Neutrophil (primary cell): ENCODE measurements around the gene PNRC2.
"Not testable (repeated sequence)": the region's sequence is repeated elsewhere in the genome, so short reads cannot be mapped to it uniquely, and the experiment has no call there.

Experiments
- H3K27ac ChIP-seq: fragments of 200-600 bp; sonication (generic); 2 replicates; pipeline ENCODE4 v1.5.1; 2016; ENCODE audit warnings: mild to moderate bottlenecking, moderate library complexity
- H3K27me3 ChIP-seq: fragments of 200-600 bp; sonication (generic); 2 replicates; pipeline ENCODE4 v1.6.0; 2016; ENCODE audit warnings: mild to moderate bottlenecking
- H3K36me3 ChIP-seq: fragments of 200-600 bp; sonication (generic); 2 replicates; pipeline ENCODE4 v1.5.1; 2017
- H3K4me1 ChIP-seq, 2 experiments: fragments of 200-600 bp in 1 of 2; sonication (generic) in 1 of 2; 1 replicate in 1 of 2; 2 replicates in 1 of 2; pipeline versions ENCODE4 v1.5.1 to v1.6.1; 2013 to 2016; ENCODE audit warnings: low read depth in 1 of 2, low read length in 1 of 2, mild to moderate bottlenecking in 1 of 2, moderate library complexity in 1 of 2; ENCODE audit not compliant: control insufficient read depth in 1 of 2, insufficient read depth in 1 of 2
- H3K4me3 ChIP-seq, 2 experiments: fragments of 200-600 bp in 1 of 2; sonication (generic) in 1 of 2; 1 replicate in 1 of 2; 2 replicates in 1 of 2; pipeline ENCODE4 v1.5.1; 2013 to 2016; ENCODE audit warnings: low read depth in 1 of 2, low read length in 1 of 2, mild to moderate bottlenecking in 1 of 2, moderate library complexity in 1 of 2
- H3K9me3 ChIP-seq: fragments of 200-600 bp; sonication (generic); 2 replicates; pipeline ENCODE4 v1.5.1; 2016
- CTCF ChIP-seq: fragments of 200-600 bp; sonication (generic); IDR thresholded peaks from 2 replicates; pipeline ENCODE4 v1.5.1; 2016; ENCODE audit warnings: antibody characterized with exemption

PNRC2 gene

GRCh38 chr1:23989263-23989662 lies 29.6 kb downstream of the PNRC2 start:
- Histone ChIP-seq H3K9me3 (no peaks in the 10 kb centered on the region), H3K27ac (no peak overlapping the region), H3K4me1 (no peaks in the 10 kb centered on the region), H3K4me3 (no peak overlapping the region), H3K27me3 (no peaks in the 10 kb centered on the region), H3K36me3 (no peaks in the 10 kb centered on the region)
- TF ChIP-seq CTCF, result no peak

GRCh38 chr1:23992011-23992410 lies 32.4 kb downstream of the PNRC2 start:
- H3K27ac ChIP-seq, H3K27me3 ChIP-seq, H3K36me3 ChIP-seq, H3K4me1 ChIP-seq, H3K9me3 ChIP-seq, H3K4me3 ChIP-seq: not testable (repeated sequence)

- no peaks in the 10 kb centered on the region for H3K9me3 ChIP-seq
- H3K36me3 ChIP-seq, result no peaks in the 10 kb centered on the region
- H3K4me1 ChIP-seq, result no peaks in the 10 kb centered on the region
- H3K27me3 ChIP-seq, result no peaks in the 10 kb centered on the region
- TF ChIP-seq CTCF, result no peak
- H3K27ac ChIP-seq, result no peak overlapping the region
- H3K4me3 ChIP-seq, result no peak overlapping the region
Observed at GRCh38 chr1:23995431-23995837, 35.8 kb downstream of the PNRC2 start.

- Histone ChIP-seq H3K4me1 (no peaks in the 10 kb centered on the region), H3K4me3 (no peak overlapping the region), H3K27ac (no peak overlapping the region), H3K9me3 (no peaks in the 10 kb centered on the region), H3K27me3 (no peaks in the 10 kb centered on the region), H3K36me3 (no peaks in the 10 kb centered on the region)
- TF ChIP-seq CTCF, result no peak
Observed at GRCh38 chr1:23996700-23997229, 37.1 kb downstream of the PNRC2 start.

GRCh38 chr1:23997812-23998211 lies 38.2 kb downstream of the PNRC2 start:
- H3K27me3 ChIP-seq, result no peaks in the 10 kb centered on the region
- no peak overlapping the region for H3K27ac ChIP-seq
- H3K4me3 ChIP-seq, result no peak overlapping the region
- H3K4me1 ChIP-seq, result no peaks in the 10 kb centered on the region
- H3K36me3 ChIP-seq, result no peaks in the 10 kb centered on the region
- no peaks in the 10 kb centered on the region for H3K9me3 ChIP-seq
- no peak for TF ChIP-seq CTCF

GRCh38 chr1:23999156-23999671 lies 39.6 kb downstream of the PNRC2 start:
- no peak overlapping the region for H3K4me3 ChIP-seq

More at GRCh38 chr1:23999156-23999671, 39.6 kb downstream of the PNRC2 start:
- Histone ChIP-seq H3K9me3 (no peaks in the 10 kb centered on the region), H3K4me1 (no peaks in the 10 kb centered on the region), H3K27me3 (no peaks in the 10 kb centered on the region), H3K27ac (no peak overlapping the region), H3K36me3 (no peaks in the 10 kb centered on the region)
- TF ChIP-seq CTCF, result no peak
